Measurements from ENCODE around the gene DNMT3B. TPM values are rescaled to one million over a fixed set of nuclear protein-coding genes. Genes with fewer than 3 reads are reported as not detected.
A peak's percentile ranks its signal among the peaks of the same experiment; 100 is the strongest.

Gene DNMT3B
- total RNA-seq, 1 donor from 2014 or later = 4.7 TPM

- no peaks in the 10 kb centered on the region for H3K27me3 Mint-ChIP-seq (ENCODE audit: low read depth)
- no peak for TF ChIP-seq CTCF (IDR thresholded peaks at IDR 0.05)
- DNase-seq (ENCODE audit: low spot score) = no peak
- no peak overlapping the region for H3K4me3 Mint-ChIP-seq (ENCODE audit: unreplicated experiment)
- peaks cover 28% of the 10 kb centered on the region for H3K4me1 Mint-ChIP-seq (ENCODE audit: low read depth)
- H3K36me3 Mint-ChIP-seq (ENCODE audit: low read depth) = peaks cover 2% of the 10 kb centered on the region
- peak overlapping the region; percentile 86 for H3K27ac Mint-ChIP-seq (ENCODE audit: unreplicated experiment)
- H3K9me3 Mint-ChIP-seq (ENCODE audit: low read depth) = no peaks in the 10 kb centered on the region
Measured at GRCh38 chr20:32777177-32777956, 15.2 kb downstream of the DNMT3B start.

GRCh38 chr20:32779500-32780211 is 17.5 kb downstream of the DNMT3B start:
- H3K4me3 Mint-ChIP-seq (ENCODE audit: unreplicated experiment) = no peak overlapping the region

GRCh38 chr20:32780278-32780677 is 18.1 kb downstream of the DNMT3B start:
- H3K27ac Mint-ChIP-seq (ENCODE audit: unreplicated experiment) = no peak overlapping the region
- no peaks in the 10 kb centered on the region for H3K27me3 Mint-ChIP-seq (ENCODE audit: low read depth)
- no peak for TF ChIP-seq CTCF (IDR thresholded peaks at IDR 0.05)
- peaks cover 28% of the 10 kb centered on the region for H3K4me1 Mint-ChIP-seq (ENCODE audit: low read depth)
- DNase-seq (ENCODE audit: low spot score) = no peak
- peaks cover 2% of the 10 kb centered on the region for H3K36me3 Mint-ChIP-seq (ENCODE audit: low read depth)
- no peaks in the 10 kb centered on the region for H3K9me3 Mint-ChIP-seq (ENCODE audit: low read depth)
- no peak overlapping the region for H3K4me3 Mint-ChIP-seq (ENCODE audit: unreplicated experiment)

More at GRCh38 chr20:32779500-32780211, 17.5 kb downstream of the DNMT3B start:
- H3K9me3 Mint-ChIP-seq (ENCODE audit: low read depth) = no peaks in the 10 kb centered on the region
- H3K4me1 Mint-ChIP-seq (ENCODE audit: low read depth) = peaks cover 30% of the 10 kb centered on the region
- no peak for TF ChIP-seq CTCF (IDR thresholded peaks at IDR 0.05)
- no peak for DNase-seq (ENCODE audit: low spot score)
- no peak overlapping the region for H3K27ac Mint-ChIP-seq (ENCODE audit: unreplicated experiment)
- H3K27me3 Mint-ChIP-seq (ENCODE audit: low read depth) = no peaks in the 10 kb centered on the region
- H3K36me3 Mint-ChIP-seq (ENCODE audit: low read depth) = peaks cover 2% of the 10 kb centered on the region

- Mint-ChIP-seq H3K36me3 (ENCODE audit: low read depth) (peaks cover 2% of the 10 kb centered on the region), H3K9me3 (ENCODE audit: low read depth) (no peaks in the 10 kb centered on the region), H3K4me3 (ENCODE audit: unreplicated experiment) (no peak overlapping the region), H3K4me1 (ENCODE audit: low read depth) (peaks cover 21% of the 10 kb centered on the region), H3K27me3 (ENCODE audit: low read depth) (no peaks in the 10 kb centered on the region), H3K27ac (ENCODE audit: unreplicated experiment) (no peak overlapping the region)
- no peak for DNase-seq (ENCODE audit: low spot score)
- no peak for TF ChIP-seq CTCF (IDR thresholded peaks at IDR 0.05)
Measured at GRCh38 chr20:32780749-32781655, 18.8 kb downstream of the DNMT3B start.

Data from chondrocyte (in vitro differentiated cells).